Right atrium auricular region (tissue), 2 donors: ENCODE results near the gene NIN. TPM values are rescaled to one million over a fixed set of nuclear protein-coding genes. Genes with fewer than 3 reads are reported as not detected.

Experiments
- DNase-seq: peaks from one replicate; pipeline ENCODE4 v3.0.0-alpha.2; 2019; ENCODE audit warnings: low spot score
- H3K27ac ChIP-seq, 2 donors: fragments of 200-600 bp; sonication (generic); 1 replicate in 1 of 2; 2 replicates in 1 of 2; pipeline ENCODE4 v1.5.1; 2016 to 2019
- H3K27me3 ChIP-seq, 2 donors: fragments of 200-600 bp; sonication (generic); one replicate each; pipeline versions ENCODE4 v1.5.1 to v1.6.0; 2017 to 2019
- H3K36me3 ChIP-seq: fragments of 200-600 bp; sonication (generic); one replicate; pipeline ENCODE4 v1.5.1; 2016
- H3K4me1 ChIP-seq, 2 donors: fragments of 200-600 bp; sonication (generic); one replicate each; pipeline versions ENCODE4 v1.5.1 to v1.6.0; 2017 to 2019
- H3K4me3 ChIP-seq, 2 donors: fragments of 200-600 bp; sonication (generic); 1 replicate in 1 of 2; 2 replicates in 1 of 2; pipeline ENCODE4 v1.5.1; 2017 to 2019; ENCODE audit warnings: mild to moderate bottlenecking in 1 of 2, moderate library complexity in 1 of 2
- H3K9me3 ChIP-seq, 2 donors: fragments of 200-600 bp; sonication (generic); one replicate each; pipeline ENCODE4 v1.5.1; 2019
- CTCF ChIP-seq, 2 donors: fragments of 200-600 bp; sonication (generic); IDR thresholded peaks; one replicate each; pipeline ENCODE4 v1.5.1; 2019; ENCODE audit warnings: antibody characterized with exemption in 2 of 2
- total RNA-seq, 2 donors: library from RNA; depleted of rRNA; stranded (reverse); fragments of >200 nt; gene quantifications; one replicate each; pipeline ENCODE4 v1.1.0, GENCODE V29; 2016

Gene NIN
- total RNA-seq, 2 donors from 2014 or later: 30.1 to 49.7 TPM

DNA sequence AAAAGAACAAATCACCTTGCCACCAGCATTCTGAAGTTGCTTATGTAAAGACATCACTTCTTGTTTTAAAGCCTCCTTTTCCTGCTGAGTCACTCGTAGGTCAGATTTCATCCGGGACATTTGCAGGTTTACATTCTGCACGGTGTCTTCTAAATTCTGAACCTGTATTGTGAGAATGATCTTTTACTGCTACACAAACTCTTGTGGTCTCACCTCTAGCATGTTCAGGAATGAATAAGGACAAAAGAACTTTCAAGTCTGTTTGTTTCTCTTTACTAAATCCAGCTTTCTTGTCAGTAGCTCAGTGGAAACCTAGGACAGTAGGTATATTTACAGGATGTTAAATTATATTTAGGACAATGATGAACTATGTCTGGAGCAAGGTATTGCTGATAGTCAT, 89.4 kb downstream of the NIN start:
- Histone ChIP-seq H3K4me3 (no peak overlapping the region), H3K4me1 (peaks cover 0 to 20% of the 10 kb centered on the region in 2 donors), H3K27ac (no peak overlapping the region), H3K27me3 (no peaks in the 10 kb centered on the region), H3K36me3 (peaks cover 75% of the 10 kb centered on the region), H3K9me3 (no peaks in the 10 kb centered on the region)
- no peak for DNase-seq
- no peak for TF ChIP-seq CTCF (IDR thresholded peaks at IDR 0.05)

DNA sequence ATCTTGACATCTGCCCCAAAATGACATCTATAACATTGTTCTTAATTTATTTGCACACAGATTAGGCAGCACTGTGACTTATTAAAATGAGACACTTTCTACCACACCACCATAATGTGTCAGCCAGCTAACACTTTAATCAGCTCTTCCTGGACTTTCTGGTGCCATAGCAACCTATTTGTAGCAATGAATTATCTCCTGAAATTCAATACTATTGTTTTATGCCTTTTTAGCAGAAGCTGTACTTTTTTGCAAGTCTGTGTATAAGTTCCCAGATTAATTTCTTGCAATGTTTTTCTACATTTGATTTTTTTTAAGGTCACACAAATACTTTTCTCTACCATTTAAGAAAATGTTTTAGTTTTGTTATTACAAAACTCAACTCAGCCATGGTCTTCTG, 90.1 kb downstream of the NIN start:
- peaks cover 76% of the 10 kb centered on the region for H3K36me3 ChIP-seq
- no peak overlapping the region for H3K4me3 ChIP-seq
- peak overlapping the region in 1 of 2 donors; percentile 46 for H3K27ac ChIP-seq
- no peaks in the 10 kb centered on the region for H3K9me3 ChIP-seq
- peaks cover 0 to 20% of the 10 kb centered on the region in 2 donors for H3K4me1 ChIP-seq
- DNase-seq: no peak
- no peak for TF ChIP-seq CTCF (IDR thresholded peaks at IDR 0.05)
- H3K27me3 ChIP-seq: no peaks in the 10 kb centered on the region

DNA sequence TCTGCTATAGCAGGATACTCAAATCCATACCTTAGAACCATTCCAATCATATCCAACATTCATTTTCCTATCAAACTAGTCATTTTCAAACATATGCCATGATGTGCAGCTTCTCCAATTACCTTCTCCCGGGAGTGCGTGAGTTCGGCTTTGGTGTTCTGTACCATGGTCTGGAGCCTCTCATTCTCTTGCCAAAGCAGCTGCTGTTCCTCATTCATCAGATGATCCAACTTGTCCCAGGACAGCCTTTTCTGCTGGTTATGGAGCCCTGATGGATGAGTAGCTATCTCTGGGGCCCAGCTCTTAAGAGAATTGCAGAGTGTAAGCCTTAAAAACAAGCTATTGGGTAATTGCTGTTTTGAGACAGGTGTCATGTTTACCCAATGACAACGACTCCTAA, 91.8 kb downstream of the NIN start:
- Histone ChIP-seq H3K27me3 (no peaks in the 10 kb centered on the region), H3K4me1 (peaks cover 0 to 14% of the 10 kb centered on the region in 2 donors), H3K4me3 (no peak overlapping the region), H3K9me3 (no peaks in the 10 kb centered on the region), H3K27ac (peak overlapping the region; percentile 46 to 47), H3K36me3 (peaks cover 84% of the 10 kb centered on the region)
- no peak for TF ChIP-seq CTCF (IDR thresholded peaks at IDR 0.05)
- DNase-seq: no peak

GRCh38 chr14:50736932-50737419, 94.0 kb downstream of the NIN start:
- Histone ChIP-seq H3K9me3 (no peaks in the 10 kb centered on the region), H3K4me1 (peaks cover 0 to 14% of the 10 kb centered on the region in 2 donors), H3K27me3 (no peaks in the 10 kb centered on the region), H3K4me3 (no peak overlapping the region), H3K36me3 (peaks cover 90% of the 10 kb centered on the region), H3K27ac (no peak overlapping the region)
- TF ChIP-seq CTCF (IDR thresholded peaks at IDR 0.05): no peak
- no peak for DNase-seq

GRCh38 chr14:50734950-50735695, 95.8 kb downstream of the NIN start:
- Histone ChIP-seq H3K4me1 (peaks cover 0 to 9% of the 10 kb centered on the region in 2 donors), H3K36me3 (peaks cover 87% of the 10 kb centered on the region), H3K27me3 (no peaks in the 10 kb centered on the region), H3K9me3 (no peaks in the 10 kb centered on the region), H3K27ac (no peak overlapping the region), H3K4me3 (no peak overlapping the region)
- TF ChIP-seq CTCF (IDR thresholded peaks at IDR 0.05): no peak
- no peak for DNase-seq
